Lower leg skin (tissue), 3 donors: ENCODE results near the gene YWHAB.

Source experiments
- POLR2A ChIP-seq, 2 donors: fragments of 450-650 bp; IDR thresholded peaks; one replicate each; pipeline ENCODE4 v1.6.1; 2016 to 2017; ENCODE audit warnings: antibody characterized with exemption in 2 of 2, mild to moderate bottlenecking in 1 of 2, moderate library complexity in 1 of 2
- TF ChIP-seq, protein P1 (sequence below), 3 donors: fragments of 450-650 bp; IDR thresholded peaks; one replicate each; pipeline ENCODE4 v1.5.1; 2016; ENCODE audit warnings: antibody characterized with exemption in 3 of 3, mild to moderate bottlenecking in 3 of 3, moderate library complexity in 2 of 3

- TF ChIP-seq, protein P1, sequence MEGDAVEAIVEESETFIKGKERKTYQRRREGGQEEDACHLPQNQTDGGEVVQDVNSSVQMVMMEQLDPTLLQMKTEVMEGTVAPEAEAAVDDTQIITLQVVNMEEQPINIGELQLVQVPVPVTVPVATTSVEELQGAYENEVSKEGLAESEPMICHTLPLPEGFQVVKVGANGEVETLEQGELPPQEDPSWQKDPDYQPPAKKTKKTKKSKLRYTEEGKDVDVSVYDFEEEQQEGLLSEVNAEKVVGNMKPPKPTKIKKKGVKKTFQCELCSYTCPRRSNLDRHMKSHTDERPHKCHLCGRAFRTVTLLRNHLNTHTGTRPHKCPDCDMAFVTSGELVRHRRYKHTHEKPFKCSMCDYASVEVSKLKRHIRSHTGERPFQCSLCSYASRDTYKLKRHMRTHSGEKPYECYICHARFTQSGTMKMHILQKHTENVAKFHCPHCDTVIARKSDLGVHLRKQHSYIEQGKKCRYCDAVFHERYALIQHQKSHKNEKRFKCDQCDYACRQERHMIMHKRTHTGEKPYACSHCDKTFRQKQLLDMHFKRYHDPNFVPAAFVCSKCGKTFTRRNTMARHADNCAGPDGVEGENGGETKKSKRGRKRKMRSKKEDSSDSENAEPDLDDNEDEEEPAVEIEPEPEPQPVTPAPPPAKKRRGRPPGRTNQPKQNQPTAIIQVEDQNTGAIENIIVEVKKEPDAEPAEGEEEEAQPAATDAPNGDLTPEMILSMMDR (IDR thresholded peaks at IDR 0.05): no peak
- TF ChIP-seq POLR2A (IDR thresholded peaks at IDR 0.05): no peak
Observed at GRCh38 chr20:44891826-44892225, 6.3 kb downstream of the YWHAB start.
